HG03196 (cell line): Measurements from ENCODE around the gene CFAP47.
"Not testable (repeated sequence)": the region's sequence is repeated elsewhere in the genome, so short reads cannot be mapped to it uniquely, and the experiment has no call there.

ENCODE experiments used
- ATAC-seq: cut with Tn5 transposase; IDR thresholded peaks from one replicate; pipeline ENCODE4 v1.9.1; 2021; ENCODE audit not compliant: unreplicated experiment

Gene CFAP47

GRCh38 chrX:35919536-35920309, at the start of gene CFAP47:
CFAP47 (plus strand) TSS chrX:35919734; CDS start chrX:35919800, 66 bp downstream.
- ATAC-seq, result no peak

GRCh38 chrX:35880601-35881000, 38.9 kb upstream of the CFAP47 start:
- ATAC-seq, result no peak

GRCh38 chrX:35886135-35886534, 33.4 kb upstream of the CFAP47 start:
- ATAC-seq, result no peak

GRCh38 chrX:35890699-35891098, 28.8 kb upstream of the CFAP47 start:
- no peak for ATAC-seq

- not testable (repeated sequence) for ATAC-seq
Measured at GRCh38 chrX:35986816-35987215, 67.3 kb downstream of the CFAP47 start.

- ATAC-seq, result no peak
Measured at GRCh38 chrX:36007207-36007606, 87.7 kb downstream of the CFAP47 start.

GRCh38 chrX:36019125-36019524, 99.6 kb downstream of the CFAP47 start:
- no peak for ATAC-seq

- ATAC-seq, result no peak
Measured at GRCh38 chrX:36035550-36035949, 116.0 kb downstream of the CFAP47 start.

- no peak for ATAC-seq
Measured at GRCh38 chrX:36062778-36063177, 143.2 kb downstream of the CFAP47 start.

GRCh38 chrX:36071061-36071460, 151.5 kb downstream of the CFAP47 start:
- no peak for ATAC-seq

- ATAC-seq, result not testable (repeated sequence)
Measured at GRCh38 chrX:36075009-36075408, 155.5 kb downstream of the CFAP47 start.

- no peak for ATAC-seq
Measured at GRCh38 chrX:36083256-36083655, 163.7 kb downstream of the CFAP47 start.

GRCh38 chrX:36087366-36087765, 167.8 kb downstream of the CFAP47 start:
- ATAC-seq, result no peak

- not testable (repeated sequence) for ATAC-seq
Measured at GRCh38 chrX:36088939-36089338, 169.4 kb downstream of the CFAP47 start.

- ATAC-seq, result no peak
Measured at GRCh38 chrX:36102425-36102824, 182.9 kb downstream of the CFAP47 start.

- ATAC-seq, result no peak
Measured at GRCh38 chrX:36116222-36116621, 196.7 kb downstream of the CFAP47 start.

- ATAC-seq, result no peak
Measured at GRCh38 chrX:36159254-36159653, 239.7 kb downstream of the CFAP47 start.

- ATAC-seq, result no peak
Measured at GRCh38 chrX:36160081-36160480, 240.5 kb downstream of the CFAP47 start.

- ATAC-seq, result no peak
Measured at GRCh38 chrX:36198575-36198974, 279.0 kb downstream of the CFAP47 start.

GRCh38 chrX:36199928-36200327, 280.4 kb downstream of the CFAP47 start:
- no peak for ATAC-seq

- ATAC-seq, result no peak
Measured at GRCh38 chrX:36214924-36215323, 295.4 kb downstream of the CFAP47 start.

- ATAC-seq, result no peak
Measured at GRCh38 chrX:36218801-36219200, 299.3 kb downstream of the CFAP47 start.
